Epidermal melanocyte (primary cell): Measurements from ENCODE around the gene SP140.
A peak's percentile ranks its signal among the peaks of the same experiment; 100 is the strongest.
"Not testable (repeated sequence)": the region's sequence is repeated elsewhere in the genome, so short reads cannot be mapped to it uniquely, and the experiment has no call there.

Experiments used
- DNase-seq: peaks from one replicate; pipeline ENCODE4 v3.0.0; 2011; ENCODE audit warnings: low spot score; ENCODE audit not compliant: insufficient read length

Gene SP140

GRCh38 chr2:230225486-230225885 is at the start of gene SP140:
SP140 (plus strand) TSS chr2:230225736; CDS start chr2:230225845, 109 bp downstream.
- DNase-seq, result no peak

DNA sequence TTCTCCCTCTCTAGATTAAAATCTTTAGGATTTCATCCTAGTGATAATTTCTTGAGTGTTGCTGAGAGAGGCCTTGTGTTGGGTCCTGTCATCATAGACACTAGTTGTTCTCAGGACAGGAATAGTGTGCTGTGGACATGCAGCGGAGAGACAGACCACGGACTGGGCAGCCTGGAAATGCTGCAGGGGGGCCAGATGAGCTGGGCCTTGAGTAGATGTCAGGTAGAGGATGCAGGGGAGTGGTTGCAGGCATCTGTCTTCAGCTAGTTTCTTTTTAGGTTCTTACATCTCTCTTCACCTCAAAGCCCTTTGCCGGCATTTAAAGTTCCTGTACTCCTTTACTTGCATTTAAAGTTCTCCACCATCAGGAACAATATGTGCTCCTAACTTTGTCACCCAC is 48.5 kb upstream of the SP140 start:
- DNase-seq, result no peak

DNA sequence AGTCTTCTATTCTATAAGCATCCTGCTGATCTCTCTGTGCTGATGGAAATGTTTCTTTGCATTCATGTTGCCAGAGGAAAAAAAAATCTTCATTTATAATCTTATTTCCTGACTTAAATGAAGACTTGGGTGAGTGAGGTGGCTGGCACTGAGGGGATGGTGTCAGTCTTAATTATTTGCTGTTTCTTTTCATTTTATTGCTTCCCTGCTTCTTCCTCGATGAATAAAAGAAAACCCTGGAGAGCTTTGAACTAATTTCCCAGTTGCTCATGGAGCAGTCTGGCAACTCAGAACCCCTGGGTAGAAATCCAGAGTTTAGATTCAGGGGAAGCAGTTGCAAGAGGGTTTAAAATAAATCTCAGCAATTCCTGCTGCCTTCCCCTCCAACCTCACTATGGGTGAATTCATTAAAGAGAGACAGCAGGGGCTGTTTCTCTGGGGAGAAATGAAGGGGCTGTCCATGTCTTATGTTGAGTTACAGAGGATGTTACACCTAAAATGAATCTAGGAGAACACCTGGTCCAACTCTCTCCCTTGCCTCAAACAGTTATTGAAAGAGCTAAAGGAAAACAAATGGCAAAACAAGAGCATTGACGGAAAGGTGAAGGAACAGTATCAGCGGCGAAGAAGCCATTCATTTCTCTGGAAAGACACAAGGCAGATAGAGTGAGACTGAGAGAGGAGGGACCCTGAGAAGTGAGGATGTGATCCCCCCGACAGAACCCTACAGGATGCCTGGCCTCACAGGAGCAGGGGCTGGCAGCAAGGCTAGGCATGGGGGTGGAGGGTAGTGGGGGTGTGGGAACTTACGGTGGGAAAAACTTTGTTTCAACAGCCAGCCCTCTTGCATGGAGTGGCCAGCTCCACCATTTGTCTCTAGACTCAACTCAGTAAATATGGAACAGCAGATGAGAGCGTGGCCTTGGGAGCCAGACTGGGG is 46.7 kb upstream of the SP140 start:
- DNase-seq, result no peak

GRCh38 chr2:230179907-230180306 is 45.6 kb upstream of the SP140 start:
- no peak for DNase-seq

- DNase-seq, result no peak
Measured at GRCh38 chr2:230181195-230181594, 44.3 kb upstream of the SP140 start.

DNA sequence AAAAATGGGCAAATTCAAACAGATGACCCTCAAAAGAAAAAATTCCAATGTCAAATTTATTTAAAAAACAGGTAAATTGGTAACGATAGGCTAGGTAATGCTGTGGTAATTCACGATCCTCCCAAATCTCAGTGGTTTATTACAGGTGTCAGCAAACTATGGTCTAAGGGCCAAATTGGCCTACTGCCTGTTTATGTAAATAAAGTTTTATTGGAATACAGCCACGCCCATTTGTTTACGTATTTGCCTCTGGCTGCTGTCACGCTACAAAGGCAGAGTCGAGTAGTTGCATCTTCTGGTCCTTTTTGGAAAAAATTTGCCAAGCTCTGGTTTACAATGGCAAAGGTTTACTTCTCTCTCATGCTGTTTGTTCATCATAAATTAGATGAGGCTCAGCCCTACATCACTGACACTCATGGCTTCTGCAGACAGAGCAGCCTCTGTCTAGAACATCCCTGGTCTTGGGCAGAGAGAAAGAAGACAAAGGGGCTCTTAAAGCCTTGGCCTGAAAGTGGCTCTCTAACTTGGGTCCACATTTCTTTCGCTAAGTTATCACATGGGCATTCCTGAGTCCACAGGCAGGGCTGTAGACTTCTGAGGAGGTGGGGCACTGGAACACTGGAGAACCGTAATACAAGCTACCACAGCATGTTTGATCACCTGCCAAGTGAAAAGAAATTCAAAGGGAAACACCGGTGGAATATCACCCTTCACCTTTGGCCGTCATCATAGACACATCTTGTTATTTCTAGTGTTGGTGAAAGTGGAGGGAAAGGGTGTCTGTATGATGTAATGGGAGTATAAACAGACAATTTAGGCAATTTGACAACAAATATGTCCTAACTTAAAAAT is 40.6 kb upstream of the SP140 start:
- DNase-seq, result no peak

DNA sequence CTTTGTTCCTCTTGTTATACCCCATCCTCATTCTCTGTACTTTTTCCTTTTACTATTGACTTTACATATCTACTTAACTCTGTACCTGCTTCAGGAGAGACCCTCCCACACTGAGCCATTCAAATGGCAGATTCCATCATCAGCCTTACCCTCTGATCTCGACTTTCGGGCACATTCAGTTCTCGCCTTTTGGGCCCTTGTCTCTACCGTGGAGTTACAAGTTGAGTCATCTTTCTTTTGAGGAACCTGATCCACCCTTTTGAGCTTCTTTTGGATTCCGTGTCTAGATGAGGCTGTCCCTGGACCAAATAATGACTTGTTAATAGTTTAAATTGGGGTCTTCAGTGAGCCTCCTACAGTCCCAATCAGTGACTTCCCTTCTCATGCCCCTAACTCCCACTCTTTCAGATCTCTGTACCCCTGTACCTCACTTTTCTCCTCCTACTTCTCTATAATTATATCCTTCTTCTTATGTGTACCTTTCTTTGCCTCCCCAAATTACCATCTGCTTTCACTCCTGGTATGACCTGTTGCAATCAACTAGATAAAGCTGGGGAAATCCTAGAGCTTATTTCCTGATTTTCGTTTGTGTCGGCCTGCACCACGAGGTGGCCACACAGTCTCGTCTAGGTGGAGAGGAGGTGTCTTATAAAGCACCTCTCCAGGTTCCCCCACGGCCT is 23.0 kb upstream of the SP140 start:
- DNase-seq, result no peak

GRCh38 chr2:230203110-230203676 is 22.3 kb upstream of the SP140 start:
- DNase-seq, result no peak

GRCh38 chr2:230205034-230205433 is 20.5 kb upstream of the SP140 start:
- no peak for DNase-seq

GRCh38 chr2:230205721-230206120 is 19.8 kb upstream of the SP140 start:
- DNase-seq, result no peak

DNA sequence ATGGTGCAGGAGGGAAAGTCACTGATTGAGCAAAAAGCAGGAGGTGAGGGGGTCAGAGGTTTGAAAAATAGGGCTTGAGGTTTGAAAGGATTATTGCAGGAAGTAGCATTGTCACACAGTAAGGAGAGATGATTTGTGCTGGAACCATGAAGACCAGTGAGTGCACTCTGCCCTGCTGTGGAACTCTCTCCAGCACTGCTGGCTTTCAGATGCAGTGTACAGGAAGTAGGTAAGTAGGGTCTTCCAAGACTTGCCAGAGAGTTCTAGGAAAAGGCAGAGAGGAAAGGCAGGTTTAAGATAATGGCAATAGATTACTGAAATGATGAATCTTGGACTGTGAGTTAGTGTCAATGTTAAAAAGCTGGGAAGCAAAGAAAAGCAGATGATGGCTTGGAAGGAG is 17.0 kb upstream of the SP140 start:
- no peak for DNase-seq

DNA sequence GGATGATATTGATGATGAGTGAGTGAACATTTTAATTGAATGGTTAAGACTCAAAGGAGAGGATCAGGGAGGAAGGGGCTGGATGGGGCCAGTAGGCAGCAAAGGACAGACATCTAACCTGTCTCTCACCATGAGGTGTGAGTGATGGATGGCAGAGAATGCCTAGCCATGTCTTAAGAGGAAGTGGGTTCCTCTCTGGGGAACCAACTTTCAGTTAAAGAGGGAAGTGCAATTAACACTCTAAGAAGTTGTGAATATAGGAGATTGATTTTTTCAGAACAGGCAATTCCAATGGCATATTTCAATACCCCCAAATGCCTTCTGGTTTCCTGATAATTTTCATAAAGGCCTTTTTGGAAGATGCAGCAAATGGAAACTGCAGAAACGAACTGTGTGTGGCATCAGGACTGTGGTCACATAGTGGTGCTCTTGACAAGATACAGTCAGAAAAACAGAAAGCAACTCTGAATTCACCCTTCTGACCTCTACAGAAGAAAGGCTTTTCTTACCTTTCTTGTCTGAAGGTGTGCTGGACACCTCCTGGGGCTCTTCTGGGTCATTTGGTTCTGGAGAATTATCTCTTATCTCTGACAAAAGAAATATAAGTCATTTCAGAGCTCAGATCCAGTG is 16.0 kb upstream of the SP140 start:
- no peak for DNase-seq

DNA sequence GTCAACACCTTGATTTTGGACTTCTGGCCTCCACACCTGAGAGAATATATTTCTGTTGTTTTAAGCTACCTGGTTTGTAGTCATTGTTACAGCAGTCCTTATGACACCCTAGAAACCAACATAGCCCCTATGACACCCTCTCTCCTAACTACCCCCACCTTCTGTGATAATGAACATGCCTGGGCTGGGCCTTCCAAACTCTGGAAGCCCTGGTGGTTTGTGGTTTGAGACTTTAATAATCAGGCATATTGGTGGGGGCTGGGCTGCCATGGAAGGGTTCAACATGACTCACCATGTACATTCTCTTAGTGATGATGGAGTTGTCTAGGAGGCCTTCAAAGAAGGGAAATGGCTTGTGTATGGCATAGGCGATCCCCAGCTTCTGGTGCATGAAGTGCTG is 9.0 kb upstream of the SP140 start:
- DNase-seq, result no peak

GRCh38 chr2:230217424-230217823 is 8.1 kb upstream of the SP140 start:
- DNase-seq, result no peak

GRCh38 chr2:230218421-230218820 is 7.1 kb upstream of the SP140 start:
- no peak for DNase-seq

DNA sequence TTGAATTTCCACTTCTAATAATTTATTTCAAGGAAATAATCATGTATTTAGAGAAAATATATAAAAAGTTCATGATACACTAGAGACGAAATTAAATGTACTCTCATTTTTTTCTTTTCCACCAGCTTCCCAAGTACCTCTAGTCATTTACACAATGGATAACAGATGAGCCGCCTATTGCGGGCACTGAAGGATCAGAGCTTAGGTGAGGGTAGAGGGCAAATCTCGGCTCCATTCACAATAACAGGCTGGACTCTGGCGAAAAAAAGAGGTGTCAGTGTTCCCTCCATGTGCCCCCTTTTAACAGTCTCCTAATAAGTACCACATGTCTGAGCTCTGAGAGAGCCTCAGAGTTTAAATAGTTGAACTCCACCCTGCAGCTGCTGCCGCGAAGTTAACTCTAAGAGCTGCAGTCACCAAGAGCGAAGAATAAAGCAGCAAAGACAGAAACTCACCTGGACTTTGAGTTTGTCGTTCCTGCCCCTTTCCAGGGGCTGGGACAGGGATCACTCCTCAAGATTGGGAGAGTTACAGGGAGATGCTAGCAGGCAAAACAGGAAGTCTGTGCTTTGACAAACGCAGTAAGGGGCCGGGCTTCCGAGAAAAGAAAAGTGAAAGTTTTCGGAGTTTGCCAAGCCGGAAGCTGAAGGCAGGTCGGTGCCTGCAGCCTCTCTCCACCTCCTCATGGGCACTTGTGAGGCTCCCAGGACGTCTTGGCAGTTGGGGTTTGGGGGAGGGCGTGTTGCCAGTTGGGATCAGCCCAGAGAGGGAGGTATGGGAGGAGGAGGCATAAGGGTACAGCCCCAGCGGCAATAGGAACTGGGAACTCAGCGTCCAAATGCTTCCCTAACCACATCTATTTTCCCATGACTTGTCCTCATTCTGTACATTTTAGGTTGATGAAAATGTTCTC is 5.9 kb upstream of the SP140 start, which contains the start of gene SP110:
Gene SP110 (minus strand): TSS at position 566 of the 913 bp plus-strand sequence. CDS start 3,057 bp downstream, outside the sequence.
- peak; percentile 67 for DNase-seq

DNA sequence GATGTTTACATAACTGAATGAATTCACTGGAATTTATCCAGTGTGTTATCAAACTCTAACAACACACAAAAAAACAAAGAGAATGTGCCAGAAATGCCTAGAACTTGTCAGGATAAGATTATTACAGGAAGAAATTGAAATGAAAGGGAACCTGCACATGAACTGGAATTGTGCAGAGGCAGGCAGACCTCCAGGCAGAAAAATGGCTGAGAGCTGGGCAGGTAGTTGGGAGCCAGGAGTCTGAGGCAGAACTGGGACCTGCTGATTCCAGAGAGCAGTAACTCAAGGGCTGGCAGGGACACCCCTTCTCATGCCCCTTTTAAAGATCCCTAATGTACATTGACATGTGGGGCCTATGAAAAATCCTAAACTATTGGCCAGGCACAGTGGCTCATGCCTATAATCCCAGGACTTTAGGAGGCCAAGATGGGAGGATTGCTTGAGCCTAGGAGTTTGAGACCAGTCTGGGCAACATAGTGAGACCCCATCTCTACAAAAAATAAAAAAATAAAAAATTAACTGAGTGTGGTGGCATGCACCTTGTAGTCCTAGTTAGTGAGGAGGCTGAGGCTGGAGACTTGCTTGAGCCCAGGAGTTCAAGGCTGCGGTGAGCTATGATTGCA is 5.1 kb upstream of the SP140 start:
- no peak for DNase-seq

- no peak for DNase-seq
Measured at GRCh38 chr2:230221493-230221892, 4.0 kb upstream of the SP140 start.

GRCh38 chr2:230222829-230223228 is 2.7 kb upstream of the SP140 start:
- DNase-seq, result not testable (repeated sequence)
